GM19023 (cell line): Measurements from ENCODE around the gene SARDH.
"Not testable (repeated sequence)": the region's sequence is repeated elsewhere in the genome, so short reads cannot be mapped to it uniquely, and the experiment has no call there.

ENCODE experiments used
- ATAC-seq: cut with Tn5 transposase; IDR thresholded peaks from one replicate; pipeline ENCODE4 v1.9.1; 2021; ENCODE audit warnings: mild to moderate bottlenecking, moderate library complexity; ENCODE audit not compliant: unreplicated experiment

Gene SARDH

GRCh38 chr9:133635533-133636531 lies 102.3 kb downstream of the SARDH start, which contains the start of gene DBH:
Gene DBH (plus strand): TSS chr9:133636363. CDS start chr9:133636372, 9 bp downstream.
- ATAC-seq: no peak

- no peak for ATAC-seq
Measured at GRCh38 chr9:133635098-133635497, 103.1 kb downstream of the SARDH start.

GRCh38 chr9:133634081-133634691 lies 104.0 kb downstream of the SARDH start:
- ATAC-seq: no peak

- no peak for ATAC-seq
Measured at GRCh38 chr9:133633681-133634080, 104.5 kb downstream of the SARDH start.

GRCh38 chr9:133632806-133633680 lies 105.1 kb downstream of the SARDH start:
- no peak for ATAC-seq

- no peak for ATAC-seq
Measured at GRCh38 chr9:133631111-133631510, 107.0 kb downstream of the SARDH start.

- no peak for ATAC-seq
Measured at GRCh38 chr9:133629221-133630110, 108.7 kb downstream of the SARDH start.

- no peak for ATAC-seq
Measured at GRCh38 chr9:133628766-133629165, 109.4 kb downstream of the SARDH start.

- ATAC-seq: no peak
Measured at GRCh38 chr9:133627341-133627740, 110.8 kb downstream of the SARDH start.

- ATAC-seq: not testable (repeated sequence)
Measured at GRCh38 chr9:133626008-133626407, 112.1 kb downstream of the SARDH start.

GRCh38 chr9:133622555-133622954 lies 115.6 kb downstream of the SARDH start:
- no peak for ATAC-seq

GRCh38 chr9:133621725-133622267 lies 116.4 kb downstream of the SARDH start:
- no peak for ATAC-seq

- ATAC-seq: no peak
Measured at GRCh38 chr9:133619791-133620190, 118.4 kb downstream of the SARDH start.

- no peak for ATAC-seq
Measured at GRCh38 chr9:133618726-133619125, 119.4 kb downstream of the SARDH start.

GRCh38 chr9:133616643-133617405 lies 121.3 kb downstream of the SARDH start:
- ATAC-seq: no peak

GRCh38 chr9:133615606-133616188 lies 122.5 kb downstream of the SARDH start:
- ATAC-seq: no peak

GRCh38 chr9:133615186-133615585 lies 123.0 kb downstream of the SARDH start:
- ATAC-seq: no peak

- ATAC-seq: no peak
Measured at GRCh38 chr9:133614678-133615077, 123.5 kb downstream of the SARDH start.

GRCh38 chr9:133614056-133614455 lies 124.1 kb downstream of the SARDH start:
- ATAC-seq: no peak
